ENCODE results near the gene FNBP1L.
"Not testable (repeated sequence)": the region's sequence is repeated elsewhere in the genome, so short reads cannot be mapped to it uniquely, and the experiment has no call there.

The FNBP1L gene

DNA sequence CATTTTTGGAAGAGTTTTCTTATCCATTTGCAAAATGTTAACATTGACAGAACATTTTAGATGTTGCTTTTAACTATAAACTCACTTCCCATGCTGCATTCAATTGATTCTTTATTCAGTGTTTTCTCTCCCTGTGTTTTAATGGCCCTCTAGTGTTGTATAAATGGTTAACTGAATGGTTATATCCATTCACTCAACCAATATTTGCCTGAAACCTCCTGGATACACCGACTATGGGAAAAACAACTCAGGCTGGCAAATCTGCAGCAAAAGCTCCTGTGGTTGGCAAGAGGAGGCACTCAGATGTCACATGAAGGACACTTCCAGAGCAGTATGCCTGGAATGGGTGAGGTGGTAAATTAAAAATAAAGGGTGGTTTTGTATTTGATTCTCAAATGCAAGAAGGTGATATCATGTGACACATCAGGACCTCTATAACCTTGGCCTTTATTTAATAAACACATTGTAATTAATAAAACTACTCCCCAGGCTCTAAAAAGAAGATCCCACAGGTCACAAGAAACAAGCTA is 126.1 kb downstream of the FNBP1L start:
- no peak for DNase-seq (ENCODE audit: low read depth)

GRCh38 chr1:93574511-93574910 is 126.6 kb downstream of the FNBP1L start:
- no peak for DNase-seq (ENCODE audit: low read depth)

- DNase-seq (ENCODE audit: low read depth): no peak
Measured at GRCh38 chr1:93574991-93575390, 127.1 kb downstream of the FNBP1L start.

DNA sequence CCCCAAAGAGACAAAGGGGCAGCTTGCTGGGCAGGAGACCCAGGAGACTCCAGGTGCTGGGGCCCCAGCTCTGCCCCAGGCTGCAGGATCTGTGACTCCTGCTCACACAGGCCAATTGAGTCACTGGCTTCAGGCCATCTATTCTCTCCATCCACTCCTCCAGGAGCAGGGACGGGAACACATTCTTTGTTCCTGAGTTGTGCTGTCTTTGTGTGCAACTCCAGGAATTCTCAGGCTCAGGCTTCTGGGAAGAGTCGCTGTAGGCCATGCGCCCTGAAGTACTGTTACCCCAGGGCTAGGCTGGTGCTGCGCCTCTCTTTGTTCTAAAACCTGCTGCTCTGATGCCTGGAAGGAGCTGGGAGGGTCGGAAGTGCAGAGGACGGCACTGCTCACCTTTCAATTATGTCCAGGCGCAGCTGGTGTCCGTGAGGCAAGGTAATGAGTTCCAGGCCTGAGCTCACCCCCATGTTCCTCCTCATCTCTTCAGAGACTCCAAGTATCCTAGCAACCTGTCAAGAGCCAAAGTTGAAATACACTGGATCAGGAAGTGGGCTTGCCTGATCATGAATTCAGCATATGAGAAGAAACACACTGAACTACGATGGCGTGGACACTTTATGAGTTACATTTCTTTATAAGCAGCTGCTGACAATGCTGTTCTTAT is 127.8 kb downstream of the FNBP1L start:
- no peak for DNase-seq (ENCODE audit: low read depth)

GRCh38 chr1:93576346-93576745 is 128.4 kb downstream of the FNBP1L start:
- DNase-seq (ENCODE audit: low read depth): no peak

GRCh38 chr1:93576746-93577145 is 128.8 kb downstream of the FNBP1L start:
- no peak for DNase-seq (ENCODE audit: low read depth)

- DNase-seq (ENCODE audit: low read depth): no peak
Measured at GRCh38 chr1:93577536-93578432, 129.9 kb downstream of the FNBP1L start.

DNA sequence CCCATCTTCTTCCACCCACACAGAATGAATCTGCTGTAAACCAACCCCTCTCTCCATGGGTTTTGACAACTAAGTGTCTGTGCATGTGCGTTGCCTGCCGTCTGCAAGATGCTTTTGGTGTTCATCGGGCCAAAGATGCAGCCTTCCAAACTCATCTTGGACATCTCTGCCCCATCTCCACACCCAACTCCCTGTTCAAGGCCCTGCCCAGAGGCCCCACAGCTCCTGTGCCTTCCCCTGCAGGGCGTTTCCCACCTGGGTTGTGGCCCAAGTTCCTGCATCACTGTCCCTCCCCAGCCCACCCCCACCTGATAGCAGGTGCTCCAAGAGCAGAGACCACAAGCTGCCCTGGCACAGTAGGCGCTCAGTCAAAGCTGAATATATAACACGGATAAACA is 130.5 kb downstream of the FNBP1L start:
- DNase-seq (ENCODE audit: low read depth): no peak

GRCh38 chr1:93578911-93579825 is 131.2 kb downstream of the FNBP1L start:
- no peak for DNase-seq (ENCODE audit: low read depth)

- DNase-seq (ENCODE audit: low read depth): no peak
Measured at GRCh38 chr1:93579891-93580290, 132.0 kb downstream of the FNBP1L start.

DNA sequence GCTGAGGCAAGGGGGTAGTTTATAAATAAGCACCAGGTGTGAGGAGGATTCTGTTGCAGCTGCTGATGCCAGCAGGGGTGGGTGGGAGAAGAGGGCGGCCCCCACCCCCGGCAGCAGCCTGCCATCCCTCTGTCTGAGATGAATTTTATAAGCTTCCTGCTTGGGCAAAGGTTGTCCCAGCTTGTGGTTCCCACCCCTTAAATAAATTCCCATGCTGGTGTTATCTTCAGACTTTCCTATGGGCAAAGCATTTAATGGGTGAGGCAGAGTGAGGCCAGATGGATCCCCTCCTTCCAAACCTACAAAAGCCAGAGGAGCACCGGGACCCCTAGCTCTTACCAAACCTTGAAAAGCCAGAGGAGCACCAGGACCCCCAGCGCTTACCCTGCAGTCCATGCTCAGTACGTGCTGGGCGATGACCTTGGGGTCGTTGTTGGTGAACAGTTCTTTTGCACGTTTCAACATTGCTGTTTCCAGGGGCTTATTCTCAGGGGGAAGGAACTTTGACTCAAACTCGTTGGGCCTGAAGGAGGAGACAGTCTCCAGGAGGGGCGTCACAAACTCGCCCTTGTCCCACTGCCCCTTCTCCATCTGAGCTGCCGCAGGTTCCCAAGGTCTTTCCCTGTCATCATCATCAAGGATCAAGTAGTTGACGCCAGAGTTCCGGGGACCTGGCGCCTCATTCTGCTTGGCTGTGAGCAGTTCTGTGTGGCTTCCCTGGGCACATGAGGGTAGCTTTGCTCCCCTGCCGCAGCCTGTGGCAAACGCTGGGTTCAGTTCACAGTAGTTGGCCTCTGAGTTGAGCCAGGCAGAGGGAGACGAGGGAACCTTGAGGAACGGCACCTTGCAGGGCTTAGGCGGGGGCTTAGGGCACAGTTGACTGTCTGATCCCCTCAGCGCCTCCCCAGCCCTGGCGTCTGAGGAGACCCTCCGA is 134.3 kb downstream of the FNBP1L start:
- DNase-seq (ENCODE audit: low read depth): no peak

GRCh38 chr1:93584261-93585003 is 136.5 kb downstream of the FNBP1L start:
- DNase-seq (ENCODE audit: low read depth): no peak

- no peak for DNase-seq (ENCODE audit: low read depth)
Measured at GRCh38 chr1:93585059-93585966, 137.4 kb downstream of the FNBP1L start.

- DNase-seq (ENCODE audit: low read depth): no peak
Measured at GRCh38 chr1:93587354-93587753, 139.4 kb downstream of the FNBP1L start.

DNA sequence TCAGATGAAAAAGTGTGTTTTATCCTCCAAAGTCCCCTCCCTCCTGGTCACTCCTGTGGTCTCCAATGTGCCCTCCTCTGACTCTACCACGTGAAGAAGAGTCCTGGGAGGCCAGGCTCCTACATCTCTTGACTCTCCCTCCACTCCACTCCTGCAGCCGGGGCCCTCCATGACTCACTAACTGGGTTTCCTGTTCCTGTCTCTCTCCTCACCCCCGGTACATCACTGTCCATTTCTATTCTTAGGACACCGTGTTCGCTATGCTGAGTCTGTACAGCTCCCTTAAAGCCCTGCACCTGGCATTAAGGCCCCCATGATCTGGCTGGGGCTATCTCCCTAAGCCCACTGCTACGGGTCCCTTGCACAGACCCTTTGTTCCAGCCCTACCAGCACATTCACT is 140.3 kb downstream of the FNBP1L start:
- DNase-seq (ENCODE audit: low read depth): no peak

GRCh38 chr1:93588955-93589354 is 141.0 kb downstream of the FNBP1L start:
- DNase-seq (ENCODE audit: low read depth): no peak

GRCh38 chr1:93591291-93591675 is 143.4 kb downstream of the FNBP1L start:
- DNase-seq (ENCODE audit: low read depth): not testable (repeated sequence)

GRCh38 chr1:93591676-93592550 is 144.0 kb downstream of the FNBP1L start:
- DNase-seq (ENCODE audit: low read depth): no peak

Data from activated T-cell treated with anti-CD3 and anti-CD28 coated beads for 1 hour (primary cell).